GM21447 (cell line): Measurements from ENCODE around the gene VWCE.

Experiments
- ATAC-seq: cut with Tn5 transposase; IDR thresholded peaks from one replicate; pipeline ENCODE4 v1.9.1; 2021; ENCODE audit not compliant: unreplicated experiment

The VWCE gene

GRCh38 chr11:61294717-61295595, at the start of gene VWCE:
VWCE (minus strand) TSS chr11:61295316; CDS start chr11:61295037, 279 bp downstream.
- peak; percentile 57 for ATAC-seq

DNA sequence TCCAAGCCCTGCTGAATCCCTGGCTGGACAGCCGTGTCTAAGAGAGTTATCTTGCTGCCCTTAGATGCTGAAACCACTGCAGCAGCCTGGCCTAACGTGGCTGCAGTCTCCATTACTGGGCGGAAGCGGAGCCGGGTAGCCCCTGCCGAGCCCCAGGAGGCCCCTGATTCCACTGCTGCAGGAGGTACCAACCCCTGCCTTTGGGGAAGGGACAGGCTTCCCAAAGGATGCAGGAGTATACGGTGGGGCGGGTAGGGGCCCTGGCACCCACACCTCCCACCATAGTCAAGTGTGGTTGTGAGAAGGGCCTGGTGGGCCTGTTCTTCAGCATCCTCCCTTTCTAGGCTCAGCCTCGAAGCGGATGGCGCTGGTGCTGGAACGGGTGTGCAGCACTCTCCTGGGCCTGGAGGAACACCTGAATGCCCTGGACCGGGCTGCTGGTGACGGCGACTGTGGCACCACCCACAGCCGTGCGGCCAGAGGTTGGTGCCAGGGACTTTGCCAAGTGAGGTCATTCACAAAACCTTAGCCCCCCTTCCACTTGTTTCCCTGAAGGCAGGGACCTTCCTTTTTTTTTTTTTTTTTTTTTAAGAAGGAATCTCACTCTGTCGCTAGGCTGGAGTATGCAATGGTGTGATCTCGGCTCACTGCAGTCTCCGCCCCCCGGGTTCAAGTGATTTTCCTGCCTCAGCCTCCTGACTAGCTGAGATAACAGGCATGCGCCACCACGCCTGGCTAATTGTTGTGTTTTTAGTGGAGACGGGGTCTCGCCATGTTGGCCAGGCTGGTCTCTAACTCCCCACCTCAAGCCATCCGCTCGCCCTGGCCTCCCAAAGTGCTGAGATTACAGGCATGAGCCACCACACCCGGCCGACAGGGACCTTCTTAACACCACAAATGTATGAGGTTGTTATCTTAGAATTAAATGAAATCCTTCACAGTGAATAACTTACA, 49.0 kb upstream of the VWCE start:
- no peak for ATAC-seq

DNA sequence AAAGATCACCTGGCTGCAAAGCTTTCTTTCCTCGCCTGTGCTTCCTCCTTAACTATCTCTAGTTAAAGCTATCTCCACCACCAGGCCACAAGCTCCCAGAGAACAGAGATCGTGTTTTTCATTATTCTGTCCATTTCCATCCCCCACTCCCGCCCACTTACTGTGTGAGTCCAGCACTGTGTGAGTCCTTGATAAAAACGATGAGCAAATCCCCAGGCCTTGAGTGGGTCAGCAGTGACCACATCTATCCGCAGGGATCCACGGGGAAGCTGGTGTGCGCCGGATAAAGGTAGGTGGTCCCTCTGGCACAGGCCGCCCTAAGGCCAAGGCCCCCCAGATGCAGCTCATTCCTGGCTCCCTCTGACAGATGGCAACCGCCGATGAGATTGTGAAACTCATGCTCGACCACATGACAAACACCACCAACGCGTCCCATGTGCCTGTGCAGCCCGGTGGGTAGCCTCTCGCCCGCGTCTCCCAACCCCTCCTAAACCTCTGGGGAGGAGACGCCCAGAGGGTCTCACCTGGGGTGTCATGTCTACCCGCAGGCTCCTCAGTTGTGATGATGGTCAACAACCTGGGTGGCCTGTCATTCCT, 47.2 kb upstream of the VWCE start:
- ATAC-seq: no peak

DNA sequence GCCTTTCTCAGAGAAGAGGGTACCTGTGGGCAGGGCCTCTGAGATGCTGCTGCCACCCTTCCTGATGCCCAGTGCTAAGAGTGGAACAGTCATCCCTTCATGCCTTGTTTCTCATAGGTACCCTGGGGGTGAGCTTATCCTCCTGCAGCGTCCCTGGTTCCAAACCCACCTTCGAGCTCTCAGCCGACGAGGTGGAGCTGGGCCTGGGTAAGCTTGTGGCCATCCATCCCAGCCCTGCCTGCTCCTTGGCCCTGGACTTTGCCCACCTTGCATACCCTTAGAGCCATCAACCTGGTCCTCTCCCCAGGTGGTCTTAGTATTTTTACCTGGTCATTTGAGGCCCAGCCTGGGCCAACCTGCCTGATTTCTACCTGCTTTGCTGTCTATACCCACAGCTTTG, 46.6 kb upstream of the VWCE start:
- ATAC-seq: no peak

DNA sequence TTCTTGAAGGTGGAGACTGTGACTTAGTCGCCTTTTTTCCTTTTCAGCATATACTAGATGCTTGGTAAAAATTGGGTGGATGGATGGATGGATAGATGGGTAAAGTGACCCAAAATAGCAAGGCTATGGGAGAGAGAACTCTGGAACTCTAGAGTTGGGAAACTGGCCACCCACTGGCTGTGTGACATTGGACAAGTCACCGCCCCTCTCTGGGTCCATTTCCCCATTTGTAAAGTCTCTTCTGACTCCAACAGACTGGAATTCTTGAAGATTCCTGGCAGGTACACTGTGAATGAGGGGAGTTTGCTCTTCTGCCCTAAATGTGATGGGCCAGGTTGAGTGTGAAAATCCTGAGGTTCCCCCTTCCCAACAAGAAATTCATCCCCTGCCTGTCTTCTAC, 45.9 kb upstream of the VWCE start:
- ATAC-seq: no peak

GRCh38 chr11:61339490-61339878, 44.4 kb upstream of the VWCE start:
- no peak for ATAC-seq

GRCh38 chr11:61338783-61339489, 43.8 kb upstream of the VWCE start:
- ATAC-seq: no peak

DNA sequence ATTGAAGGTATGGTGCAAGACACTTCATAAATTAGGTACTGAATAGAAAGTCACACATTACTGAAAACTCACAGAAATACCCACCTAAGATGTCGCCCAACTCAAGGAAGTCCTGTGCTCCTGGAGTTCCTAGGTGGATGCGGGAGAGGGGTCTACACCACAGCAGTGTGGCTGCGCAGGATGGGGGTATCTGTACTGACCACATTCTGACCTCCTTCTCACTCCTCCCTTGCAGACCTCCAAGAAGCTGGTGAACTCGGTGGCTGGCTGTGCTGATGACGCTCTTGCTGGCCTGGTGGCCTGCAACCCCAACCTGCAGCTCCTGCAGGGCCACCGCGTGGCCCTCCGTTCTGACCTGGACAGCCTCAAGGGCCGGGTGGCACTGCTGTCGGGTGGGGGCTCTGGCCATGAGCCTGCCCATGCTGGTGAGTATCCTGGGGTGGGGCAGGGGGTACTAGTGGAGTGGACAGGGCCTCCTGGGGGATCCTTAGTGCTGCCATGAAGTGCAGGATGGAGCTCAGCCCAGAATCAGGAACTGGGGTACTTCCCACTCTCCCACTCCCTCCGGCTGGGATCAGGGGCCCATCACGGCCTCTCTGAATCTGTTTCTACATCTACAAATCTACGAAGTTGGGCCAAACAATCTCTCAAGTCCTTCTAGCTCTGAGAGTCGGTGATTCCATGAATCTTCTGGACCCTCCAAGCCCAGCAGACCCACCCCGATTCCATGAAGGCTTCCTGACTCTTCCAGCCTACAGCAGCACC, 42.8 kb upstream of the VWCE start:
- ATAC-seq: no peak

- peak; percentile 43 for ATAC-seq
These were observed 41.2 kb upstream of the VWCE start for GRCh38 chr11:61336171-61336935.

DNA sequence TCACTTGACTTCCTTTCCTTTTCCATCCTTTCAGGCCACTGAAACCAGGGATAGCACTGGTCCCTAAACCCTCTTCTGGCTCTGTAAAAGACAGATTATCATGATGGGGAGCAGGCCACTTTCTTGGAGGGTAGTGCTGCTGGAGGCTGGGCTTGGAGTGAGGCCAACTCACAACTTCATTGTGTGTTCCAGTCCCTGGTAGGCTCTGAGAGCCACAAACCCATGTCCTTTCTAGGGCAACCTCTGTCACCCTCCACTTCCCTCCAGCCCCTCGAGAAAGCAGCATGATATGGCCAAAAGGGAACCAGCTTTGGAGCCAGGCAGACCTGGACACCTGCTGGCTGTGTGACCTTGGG, 40.2 kb upstream of the VWCE start:
- no peak for ATAC-seq

DNA sequence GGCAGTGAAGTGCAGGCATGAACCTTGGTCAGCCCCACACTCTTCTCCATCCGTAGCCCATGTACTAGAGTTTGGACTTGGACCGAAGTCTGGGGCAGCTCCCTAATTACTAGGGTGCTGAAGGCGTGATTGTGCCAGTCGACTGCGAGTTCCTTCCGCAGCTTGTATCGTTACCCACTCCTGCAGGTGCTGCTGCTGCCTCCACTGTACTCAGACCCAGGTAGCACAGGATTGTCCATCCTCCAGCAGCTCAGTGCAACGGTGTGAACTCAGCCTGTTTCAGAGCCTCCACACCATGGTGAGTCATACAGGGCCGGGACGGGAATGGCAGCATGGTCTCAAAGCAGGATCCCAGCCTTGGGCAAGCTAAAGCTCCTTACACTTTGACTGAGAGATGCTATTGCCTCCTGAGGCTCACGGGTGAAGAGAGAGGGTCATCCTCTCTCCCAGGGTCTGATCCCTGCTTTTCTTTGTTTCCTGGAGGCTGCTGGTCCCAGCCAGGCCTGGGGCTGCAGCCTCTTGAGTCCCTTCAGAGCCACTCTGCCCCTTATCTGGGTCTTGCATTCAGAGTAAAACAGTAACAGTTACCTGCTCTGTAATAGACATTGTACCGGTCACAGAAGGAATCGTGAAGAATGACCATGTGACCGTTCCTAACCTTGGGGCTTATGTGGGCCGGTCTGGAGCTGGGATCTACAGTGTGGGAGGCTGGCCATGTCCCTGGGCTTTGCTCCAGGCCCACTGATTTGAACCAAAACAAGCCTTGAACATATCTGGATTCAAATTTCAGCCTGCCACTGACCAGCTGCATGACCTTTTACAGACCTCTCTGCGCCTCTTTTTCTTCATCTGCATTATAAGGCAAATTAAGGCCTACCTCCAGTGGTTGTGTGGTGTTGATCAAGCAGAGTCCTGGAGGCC, 39.6 kb upstream of the VWCE start:
- no peak for ATAC-seq

- ATAC-seq: peak; percentile 5
These were observed 38.7 kb upstream of the VWCE start for GRCh38 chr11:61333550-61334433.

DNA sequence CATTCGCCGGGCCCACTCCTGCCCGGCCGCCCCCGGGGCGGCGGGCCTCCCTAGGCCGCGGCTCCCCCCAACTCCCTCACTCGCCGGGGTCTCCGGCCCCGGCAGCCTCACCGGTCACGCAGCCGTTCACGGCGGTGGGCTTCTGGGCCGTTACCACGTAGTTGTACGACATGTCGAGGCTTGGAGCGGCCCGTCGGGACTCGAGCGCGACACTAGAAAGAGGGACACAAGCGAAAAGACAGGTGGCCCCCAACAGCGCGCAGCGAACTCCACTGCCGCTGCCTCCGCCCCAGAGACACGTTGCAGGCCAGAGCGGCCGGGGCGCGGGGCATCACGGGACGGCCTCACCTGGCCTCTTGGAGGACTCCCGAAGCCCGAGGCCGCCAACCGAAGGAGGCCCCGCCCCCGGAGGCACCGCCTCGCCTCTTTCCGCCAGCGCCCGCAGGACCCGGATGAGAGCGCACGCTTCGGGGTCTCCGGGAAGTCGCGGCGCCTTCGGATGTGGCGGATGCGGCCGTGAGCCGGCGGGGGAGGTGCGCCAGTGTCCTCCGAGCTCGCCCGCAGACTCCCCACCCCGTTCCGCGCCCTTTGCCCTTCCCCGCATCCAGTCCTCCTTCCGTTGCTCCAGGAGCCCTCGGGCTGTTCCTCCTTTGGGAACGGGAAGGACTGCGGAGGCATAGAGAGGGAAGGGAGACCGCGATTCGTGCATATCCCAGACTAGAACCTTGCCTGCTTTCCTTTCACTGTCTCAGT, 37.9 kb upstream of the VWCE start, which contains the start of the genes DDB1 and TKFC:
DDB1 (minus strand) TSS at position 309 of the 753 bp plus-strand sequence; CDS start at position 172, 137 bp downstream.
TKFC (plus strand) TSS at position 432 of the 753 bp plus-strand sequence. CDS start 1,501 bp downstream, outside the sequence.
- peak; percentile 83 for ATAC-seq

GRCh38 chr11:61332281-61332796, 37.2 kb upstream of the VWCE start:
- no peak for ATAC-seq

DNA sequence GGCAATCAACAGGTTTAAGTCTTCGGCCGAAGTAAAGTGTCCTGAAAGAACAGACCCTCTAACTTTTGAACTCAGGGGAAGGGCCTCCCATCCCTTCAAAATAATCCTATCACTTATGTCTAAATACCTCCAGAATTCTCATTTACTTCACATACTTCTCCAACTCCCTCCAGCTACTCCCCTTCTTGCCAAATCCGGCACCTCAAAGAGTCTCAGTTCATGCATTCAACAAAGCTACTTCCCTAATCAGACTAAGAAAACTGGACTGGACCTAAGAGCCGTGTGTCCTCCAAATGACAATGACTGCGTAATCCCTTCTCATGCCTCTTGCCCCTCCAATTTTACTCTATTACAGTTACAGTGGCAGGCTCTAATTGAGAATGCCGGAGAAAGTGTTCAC, 36.5 kb upstream of the VWCE start:
- ATAC-seq: no peak

DNA sequence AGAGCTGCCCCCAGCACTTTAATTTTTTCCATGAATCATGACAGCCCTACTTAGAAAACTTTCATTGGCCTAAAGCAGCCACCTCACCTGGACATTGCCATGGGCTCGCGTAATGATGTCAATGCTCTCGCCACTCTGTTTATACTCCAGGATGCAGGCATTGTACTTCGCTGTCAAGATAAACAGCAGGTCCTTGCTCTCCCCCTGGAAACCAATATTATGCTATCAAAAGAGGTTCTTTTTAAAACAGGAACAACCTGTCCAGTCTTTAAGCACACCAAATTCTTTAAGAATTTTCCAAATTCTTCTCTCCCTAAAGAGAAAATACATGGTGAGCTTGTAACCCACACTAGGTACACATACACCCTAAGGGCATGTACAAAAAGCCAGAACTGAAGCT, 34.8 kb upstream of the VWCE start:
- ATAC-seq: no peak
